OCI-LY7 (cell line): ENCODE results near the gene QKI. TPM values are rescaled to one million over a fixed set of nuclear protein-coding genes. Genes with fewer than 3 reads are reported as not detected.

Source experiments
- BruUV-seq: library from RNA; stranded (reverse); fragments of 400-500 nt; replicated peaks from 2 replicates; lab custom pipeline; 2021; lab: Mats Ljungman, UMichigan
- CTCF ChIA-PET: fragments of 300-600 bp; sonication (Branson Sonifier 250); formaldehyde crosslinking; loops from one replicate; lab custom pipeline; 2022; ENCODE audit warnings: antibody characterized with exemption; ENCODE audit not compliant: unreplicated experiment; lab: Charles Lee
- POLR2A ChIA-PET: fragments of 300-600 bp; sonication (Branson Sonifier 250); formaldehyde crosslinking; loops from one replicate; lab custom pipeline; 2022; ENCODE audit warnings: antibody characterized with exemption; lab: Charles Lee
- DNase-seq: peaks from one replicate; pipeline ENCODE4 v3.0.0-alpha.2; 2015; ENCODE audit warnings: low spot score
- H2AFZ ChIP-seq: fragments of 200-600 bp; sonication (generic), shearing (Covaris generic); 2 replicates; pipeline ENCODE4 v1.6.1; 2014; ENCODE audit warnings: mild to moderate bottlenecking, antibody characterized with exemption, low read length, moderate library complexity
- H3K27ac ChIP-seq: fragments of 200-600 bp; sonication (generic); 2 replicates; pipeline ENCODE4 v1.5.1; 2014; ENCODE audit warnings: mixed run types, low read depth, mild to moderate bottlenecking, moderate library complexity, low read length, inconsistent platforms; ENCODE audit not compliant: poor library complexity, severe bottlenecking
- H3K36me3 ChIP-seq: fragments of 200-600 bp; sonication (generic); 2 replicates; pipeline ENCODE4 v1.6.1; 2014; ENCODE audit warnings: mild to moderate bottlenecking, antibody characterized with exemption, low read length, moderate library complexity, mixed read lengths; ENCODE audit not compliant: insufficient read depth
- H3K4me1 ChIP-seq: fragments of 200-600 bp; sonication (generic); 2 replicates; pipeline ENCODE4 v1.5.1; 2014; ENCODE audit warnings: mild to moderate bottlenecking, low read length; ENCODE audit not compliant: insufficient read depth, poor library complexity, severe bottlenecking
- H3K4me2 ChIP-seq: fragments of 200-600 bp; sonication (generic); 2 replicates; pipeline ENCODE4 v1.6.1; 2014; ENCODE audit warnings: mild to moderate bottlenecking, low read length
- H3K4me3 ChIP-seq: fragments of 200-600 bp; sonication (generic); 2 replicates; pipeline ENCODE4 v1.5.1; 2014; ENCODE audit warnings: mild to moderate bottlenecking, low read depth, low read length; ENCODE audit not compliant: poor library complexity, severe bottlenecking
- H3K79me2 ChIP-seq: fragments of 200-600 bp; sonication (generic); 2 replicates; pipeline ENCODE4 v1.6.1; 2016; ENCODE audit warnings: low read depth, mild to moderate bottlenecking, low read length, moderate library complexity, mixed read lengths; ENCODE audit not compliant: insufficient read depth
- H3K9me2 ChIP-seq: fragments of 200-600 bp; sonication (generic); 2 replicates; pipeline ENCODE4 v1.6.1; 2016; ENCODE audit warnings: mild to moderate bottlenecking, low read length, mixed read lengths; ENCODE audit not compliant: insufficient read depth
- H3K9me3 ChIP-seq: fragments of 200-600 bp; sonication (generic); 2 replicates; pipeline ENCODE4 v1.6.1; 2014; ENCODE audit warnings: mild to moderate bottlenecking, mixed run types, low read length, mixed read lengths
- H4K20me1 ChIP-seq: fragments of 200-600 bp; sonication (generic); 2 replicates; pipeline ENCODE4 v1.6.1; 2014; ENCODE audit warnings: mild to moderate bottlenecking, antibody characterized with exemption, low read length, moderate library complexity, mixed read lengths; ENCODE audit not compliant: insufficient read depth
- EZH2phosphoT487 ChIP-seq: fragments of 200-600 bp; sonication (generic); IDR thresholded peaks from 2 replicates; pipeline ENCODE4 v1.6.1; 2018; ENCODE audit warnings: low read depth, borderline replicate concordance, mild to moderate bottlenecking, mixed run types, antibody characterized with exemption, low read length, moderate library complexity, mixed read lengths
- intact Hi-C: fragments of 100-400 bp; cut with micrococcal nuclease; formaldehyde crosslinking; loops from one replicate; pipeline ENCODE4 v1.10.0; 2022; ENCODE audit not compliant: unreplicated experiment
- total RNA-seq, 2 experiments: library from RNA; depleted of rRNA in 1 of 2; stranded (reverse); fragments of >200 nt in 1 of 2; shearing (Covaris generic) in 1 of 2; gene quantifications; 2 replicates each; pipeline ENCODE4 v1.2.3, GENCODE V29; 2014 to 2022
- TF ChIP-seq, protein P1 (sequence below): fragments of 200-600 bp; sonication (generic); conservative IDR thresholded peaks from 2 replicates; pipeline ENCODE4 v1.5.1; 2014; ENCODE audit warnings: mild to moderate bottlenecking, antibody characterized with exemption, low read length, moderate library complexity, mixed read lengths

QKI gene
- total RNA-seq, 2 experiments from 2014 or later, result 55.4 to 74.5 TPM

DNA sequence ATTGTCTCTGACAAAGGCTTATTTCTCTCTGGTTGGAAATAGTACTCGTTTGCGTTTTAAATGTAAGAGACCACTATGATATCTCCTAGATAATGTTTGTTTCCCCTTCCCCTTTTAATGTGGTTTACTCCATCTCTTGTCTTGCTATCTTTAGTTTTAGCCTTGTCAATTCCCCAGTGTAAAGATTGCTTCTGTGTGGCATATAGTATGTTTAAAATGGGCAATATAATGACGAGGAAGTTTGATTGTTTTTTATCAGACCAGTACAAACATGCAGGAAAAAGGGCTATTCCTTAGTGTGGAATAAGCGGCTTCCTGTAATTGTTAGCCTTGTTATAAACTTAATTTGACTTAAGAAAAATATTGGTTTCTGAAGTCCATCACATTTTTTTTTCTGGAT lies 3.1 kb downstream of the QKI start:
- no peak for TF ChIP-seq EZH2phosphoT487
- TF ChIP-seq, protein P1, sequence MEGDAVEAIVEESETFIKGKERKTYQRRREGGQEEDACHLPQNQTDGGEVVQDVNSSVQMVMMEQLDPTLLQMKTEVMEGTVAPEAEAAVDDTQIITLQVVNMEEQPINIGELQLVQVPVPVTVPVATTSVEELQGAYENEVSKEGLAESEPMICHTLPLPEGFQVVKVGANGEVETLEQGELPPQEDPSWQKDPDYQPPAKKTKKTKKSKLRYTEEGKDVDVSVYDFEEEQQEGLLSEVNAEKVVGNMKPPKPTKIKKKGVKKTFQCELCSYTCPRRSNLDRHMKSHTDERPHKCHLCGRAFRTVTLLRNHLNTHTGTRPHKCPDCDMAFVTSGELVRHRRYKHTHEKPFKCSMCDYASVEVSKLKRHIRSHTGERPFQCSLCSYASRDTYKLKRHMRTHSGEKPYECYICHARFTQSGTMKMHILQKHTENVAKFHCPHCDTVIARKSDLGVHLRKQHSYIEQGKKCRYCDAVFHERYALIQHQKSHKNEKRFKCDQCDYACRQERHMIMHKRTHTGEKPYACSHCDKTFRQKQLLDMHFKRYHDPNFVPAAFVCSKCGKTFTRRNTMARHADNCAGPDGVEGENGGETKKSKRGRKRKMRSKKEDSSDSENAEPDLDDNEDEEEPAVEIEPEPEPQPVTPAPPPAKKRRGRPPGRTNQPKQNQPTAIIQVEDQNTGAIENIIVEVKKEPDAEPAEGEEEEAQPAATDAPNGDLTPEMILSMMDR, result no peak
- POLR2A ChIA-PET, result interaction anchor here (0.5 to 1.0 kb wide), 3 partner anchors 10 to 328 kb away, joined by 3 to 7 read pairs (median 3); no protein-coding TSS in a partner anchor
- H3K36me3 ChIP-seq, result no peaks in the 10 kb centered on the region
- H3K4me3 ChIP-seq, result peak overlapping the region; percentile 84
- no peak for DNase-seq
- peak overlapping the region; percentile 94 for H3K4me2 ChIP-seq
- intact Hi-C loops, result loop anchor here (2.0 to 5.0 kb wide), 4 partner anchors 249 to 690 kb away; no protein-coding TSS in a partner anchor
- peaks cover 18% of the 10 kb centered on the region for H3K4me1 ChIP-seq
- TSS peak; percentile 45 for BruUV-seq
- H3K9me2 ChIP-seq, result no peaks in the 10 kb centered on the region
- peaks cover 33% of the 10 kb centered on the region for H4K20me1 ChIP-seq
- no peak overlapping the region for H2AFZ ChIP-seq
- peaks cover 62% of the 10 kb centered on the region for H3K79me2 ChIP-seq
- no peaks in the 10 kb centered on the region for H3K9me3 ChIP-seq
- CTCF ChIA-PET, result no interaction called here
- H3K27ac ChIP-seq, result no peak overlapping the region

DNA sequence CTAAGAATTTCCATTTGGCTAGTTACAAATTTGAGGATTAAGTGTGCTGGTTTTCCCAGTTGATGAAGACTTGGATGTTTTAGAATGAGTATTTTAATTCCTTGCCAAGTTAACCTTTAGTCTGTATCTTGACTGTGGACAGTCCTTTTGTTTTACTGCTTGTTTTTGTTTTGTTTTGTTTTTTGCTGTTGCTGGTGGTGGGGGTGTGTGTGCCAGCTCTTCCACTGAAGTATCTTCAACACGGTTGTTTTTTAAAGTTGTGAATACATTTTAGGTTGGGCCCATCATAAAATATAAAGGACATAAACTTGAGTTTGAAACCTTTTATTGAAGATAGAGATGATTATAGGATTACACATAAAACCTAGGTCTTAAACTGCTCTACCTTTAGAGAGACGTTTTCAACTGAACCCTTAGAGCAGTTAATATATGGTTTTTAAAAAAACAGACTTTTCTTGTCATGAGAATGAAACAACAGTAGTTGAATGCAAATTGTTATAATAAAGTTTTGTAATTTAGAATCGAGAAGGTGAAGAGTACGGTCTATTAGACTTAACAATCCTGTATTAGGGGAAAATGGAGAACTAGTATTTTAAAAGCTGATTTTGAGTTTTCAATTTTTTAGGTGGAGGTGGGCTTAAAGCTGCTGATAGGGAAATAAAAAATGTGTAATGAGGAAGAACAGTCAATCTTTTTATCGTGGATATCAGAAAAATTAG lies 4.0 kb downstream of the QKI start:
- POLR2A ChIA-PET, result interaction anchor here (0.7 to 1.0 kb wide), 2 partner anchors 12 to 23 kb away, joined by 3 read pairs; no protein-coding TSS in a partner anchor

More for the DNA sequence above, 4.0 kb downstream of the QKI start:
- TF ChIP-seq, protein P1, result no peak
- no peak for TF ChIP-seq EZH2phosphoT487
- no peak overlapping the region for H3K4me3 ChIP-seq
- peaks cover 31% of the 10 kb centered on the region for H4K20me1 ChIP-seq
- TSS peak; percentile 26 for BruUV-seq
- peaks cover 11% of the 10 kb centered on the region for H3K4me1 ChIP-seq
- H3K9me2 ChIP-seq, result no peaks in the 10 kb centered on the region
- H3K79me2 ChIP-seq, result peaks cover 63% of the 10 kb centered on the region
- no peak overlapping the region for H2AFZ ChIP-seq
- peak overlapping the region; percentile 13; the same call in 1 of the 2 replicates for H3K4me2 ChIP-seq
- no peak for DNase-seq
- intact Hi-C loops, result loop anchor here (5.0 kb wide), 2 partner anchors 339 to 689 kb away; no protein-coding TSS in a partner anchor
- H3K27ac ChIP-seq, result no peak overlapping the region
- H3K36me3 ChIP-seq, result no peaks in the 10 kb centered on the region
- no peaks in the 10 kb centered on the region for H3K9me3 ChIP-seq
- CTCF ChIA-PET, result no interaction called here
